Choroid plexus epithelial cell (primary cell): ENCODE data around the gene LAMTOR2.

ENCODE experiments used
- DNase-seq: peaks from one replicate; pipeline ENCODE4 v3.0.0-alpha.2; 2010; ENCODE audit warnings: low read depth
- H3K4me3 ChIP-seq: 2 replicates; pipeline ENCODE4 v1.5.1; 2011; ENCODE audit warnings: low read depth, mild to moderate bottlenecking, control low read depth, low read length, moderate library complexity
- CTCF ChIP-seq: conservative IDR thresholded peaks from 2 replicates; pipeline ENCODE4 v1.5.1; 2011; ENCODE audit warnings: low read depth, mild to moderate bottlenecking, control low read depth, inconsistent platforms, low read length, moderate library complexity

The LAMTOR2 gene

GRCh38 chr1:156076609-156077429 is 22.2 kb downstream of the LAMTOR2 start:
- no peak overlapping the region for H3K4me3 ChIP-seq
- DNase-seq = no peak
- TF ChIP-seq CTCF = no peak

- DNase-seq = no peak
- no peak for TF ChIP-seq CTCF
- no peak overlapping the region for H3K4me3 ChIP-seq
Measured at GRCh38 chr1:156077430-156077760, 22.8 kb downstream of the LAMTOR2 start.

GRCh38 chr1:156078728-156079127 is 24.1 kb downstream of the LAMTOR2 start:
- no peak for TF ChIP-seq CTCF
- no peak for DNase-seq
- H3K4me3 ChIP-seq = no peak overlapping the region

GRCh38 chr1:156079762-156080161 is 25.2 kb downstream of the LAMTOR2 start:
- H3K4me3 ChIP-seq = no peak overlapping the region
- DNase-seq = no peak
- no peak for TF ChIP-seq CTCF

- DNase-seq = no peak
- TF ChIP-seq CTCF = no peak
- peak overlapping the region; percentile 80 for H3K4me3 ChIP-seq
Measured at GRCh38 chr1:156080241-156080862, 25.8 kb downstream of the LAMTOR2 start.

- peak overlapping the region; percentile 80 for H3K4me3 ChIP-seq
- no peak for DNase-seq
- no peak for TF ChIP-seq CTCF
Measured at GRCh38 chr1:156080863-156081179, 26.2 kb downstream of the LAMTOR2 start.
